HL-60 (cell line): ENCODE measurements around the gene FAM234A.

Experiments
- DNase-seq, 2 experiments: peaks; one replicate each; pipeline ENCODE4 v3.0.0-alpha.2; 2010 to 2020; ENCODE audit warnings: low read depth in 1 of 2, low spot score in 1 of 2
- H3K27ac ChIP-seq: fragments of 250-450 bp; sonication (Bioruptor Pico); replicated peaks from 2 replicates; pipeline ENCODE4 v1.5.1; 2020; ENCODE audit warnings: mild to moderate bottlenecking, moderate library complexity
- H3K27me3 ChIP-seq: fragments of 250-450 bp; sonication (Bioruptor Pico); 2 replicates; pipeline ENCODE4 v1.5.1; 2021; ENCODE audit warnings: mild to moderate bottlenecking, moderate library complexity; ENCODE audit not compliant: insufficient read depth, poor library complexity, severe bottlenecking
- H3K4me3 ChIP-seq: replicated peaks from 2 replicates; pipeline ENCODE4 v1.5.1; 2011; ENCODE audit warnings: mild to moderate bottlenecking, control low read depth, low read length; ENCODE audit not compliant: insufficient read depth
- CTCF ChIP-seq: IDR thresholded peaks from one replicate; pipeline ENCODE4 v1.5.1; 2011; ENCODE audit warnings: low read length, control low read depth, inconsistent platforms; ENCODE audit not compliant: insufficient read depth
- GABPA ChIP-seq: IDR thresholded peaks from 2 replicates; pipeline ENCODE4 v1.6.1; 2012; ENCODE audit warnings: low read depth
- POLR2AphosphoS5 ChIP-seq: IDR thresholded peaks from 2 replicates; pipeline ENCODE4 v1.6.1; 2012; ENCODE audit warnings: low read depth
- REST ChIP-seq: IDR thresholded peaks from 2 replicates; pipeline ENCODE4 v1.6.1; 2012; ENCODE audit warnings: low read depth; ENCODE audit not compliant: insufficient replicate concordance
- SPI1 ChIP-seq: IDR thresholded peaks from 2 replicates; pipeline ENCODE4 v1.6.1; 2012; ENCODE audit warnings: low read depth, mild to moderate bottlenecking, borderline replicate concordance

The FAM234A gene

GRCh38 chr16:276426-277077 is 41.9 kb downstream of the FAM234A start:
- no peak overlapping the region for H3K4me3 ChIP-seq
- DNase-seq = no peak
- no peak overlapping the region for H3K27ac ChIP-seq
- no peak for TF ChIP-seq SPI1
- no peak for TF ChIP-seq GABPA
- no peak for TF ChIP-seq CTCF
- no peak for TF ChIP-seq REST
- no peak for TF ChIP-seq POLR2AphosphoS5
- H3K27me3 ChIP-seq = peaks cover 35% of the 10 kb centered on the region

GRCh38 chr16:278863-279366 is 44.3 kb downstream of the FAM234A start:
- TF ChIP-seq GABPA (no peak), REST (no peak), SPI1 (no peak), POLR2AphosphoS5 (no peak), CTCF (no peak)
- Histone ChIP-seq H3K27ac (no peak overlapping the region), H3K4me3 (no peak overlapping the region), H3K27me3 (peaks cover 36% of the 10 kb centered on the region)
- peak in 1 of 2 experiments; percentile 47 for DNase-seq

GRCh38 chr16:279531-279930 is 44.9 kb downstream of the FAM234A start:
- DNase-seq = no peak
- H3K4me3 ChIP-seq = no peak overlapping the region
- H3K27ac ChIP-seq = no peak overlapping the region
- TF ChIP-seq SPI1 = no peak
- TF ChIP-seq GABPA = no peak
- no peak for TF ChIP-seq POLR2AphosphoS5
- TF ChIP-seq REST = no peak
- TF ChIP-seq CTCF = no peak
- peaks cover 33% of the 10 kb centered on the region for H3K27me3 ChIP-seq
